ENCODE results near the gene TBC1D10B. TPM values are rescaled to one million over a fixed set of nuclear protein-coding genes. Genes with fewer than 3 reads are reported as not detected.

The TBC1D10B gene
- total and polyA plus RNA-seq, 7 donors, result 14.5 to 38.3 (median 24.6) TPM

- TF ChIP-seq POLR2AphosphoS5 (IDR thresholded peaks at IDR 0.05) (peak; percentile 85 to 93 (median 89)), POLR2A (IDR thresholded peaks at IDR 0.05) (peak in 1 of 2 donors; percentile 27), EP300 (IDR thresholded peaks at IDR 0.05) (peak in 2 of 4 donors; percentile 23 to 30), CTCF (IDR thresholded peaks at IDR 0.05) (no peak)
- Histone ChIP-seq H3K4me3 (peak within 1 kb of the TSS; percentile 59 to 96 (median 81)), H3K36me3 (peaks cover 0 to 67% (median 38%) of the 10 kb centered on the region in 4 donors), H3K9me3 (no peaks in the 10 kb centered on the region), H3K27me3 (no peaks in the 10 kb centered on the region), H3K27ac (peak within 1 kb of the TSS; percentile 93 to 99 (median 96)), H3K4me1 (peaks cover 0 to 58% (median 50%) of the 10 kb centered on the region in 4 donors)
- 0 to 1% methylated on average over 45 of the region's 45 CpGs for WGBS, 2 donors
- intact Hi-C loops (cut with DNase I), result loop anchor here (1.0 kb wide), 1 partner anchor 15 kb away; the partner anchor contains the start of gene TBC1D10B
- DNase-seq, result peak; percentile 99
Measured at GRCh38 chr16:30355144-30355953, 14.9 kb downstream of the TBC1D10B start, which contains the start of gene CD2BP2. CD2BP2 (minus strand) TSS chr16:30355308; CDS start chr16:30354681, 627 bp downstream.

- no peak for TF ChIP-seq POLR2AphosphoS5 (IDR thresholded peaks at IDR 0.05)
- TF ChIP-seq EP300 (IDR thresholded peaks at IDR 0.05), result no peak
- TF ChIP-seq CTCF (IDR thresholded peaks at IDR 0.05), result no peak
- TF ChIP-seq POLR2A (IDR thresholded peaks at IDR 0.05), result no peak
- Histone ChIP-seq H3K27me3 (no peaks in the 10 kb centered on the region), H3K36me3 (peaks cover 0 to 63% (median 35%) of the 10 kb centered on the region in 4 donors), H3K4me3 (peak overlapping the region; percentile 59 to 96 (median 81)), H3K9me3 (no peaks in the 10 kb centered on the region), H3K4me1 (peaks cover 0 to 58% (median 50%) of the 10 kb centered on the region in 4 donors), H3K27ac (peak overlapping the region; percentile 93 to 99 (median 96))
- WGBS, 2 donors, result 1% methylated on average over 36 of the region's 36 CpGs
- no peak for DNase-seq
- intact Hi-C loops (cut with DNase I), result loop anchor here (1.0 kb wide), 1 partner anchor 16 kb away; the partner anchor contains the start of gene TBC1D10B
Measured at GRCh38 chr16:30354423-30355143, 15.7 kb downstream of the TBC1D10B start.

GRCh38 chr16:30353438-30354129, 16.7 kb downstream of the TBC1D10B start:
- TF ChIP-seq CTCF (IDR thresholded peaks at IDR 0.05), result no peak
- TF ChIP-seq EP300 (IDR thresholded peaks at IDR 0.05), result no peak
- TF ChIP-seq POLR2A (IDR thresholded peaks at IDR 0.05), result no peak
- TF ChIP-seq POLR2AphosphoS5 (IDR thresholded peaks at IDR 0.05), result no peak
- no peaks in the 10 kb centered on the region for H3K9me3 ChIP-seq
- H3K4me3 ChIP-seq, result peak overlapping the region in 1 of 4 donors; percentile 91
- H3K27me3 ChIP-seq, result no peaks in the 10 kb centered on the region
- peaks cover 0 to 53% (median 28%) of the 10 kb centered on the region in 4 donors for H3K36me3 ChIP-seq
- H3K4me1 ChIP-seq, result peaks cover 0 to 58% (median 50%) of the 10 kb centered on the region in 4 donors
- H3K27ac ChIP-seq, result peak overlapping the region; percentile 93 to 99 (median 96)
- intact Hi-C loops (cut with DNase I), result loop anchor here (2.0 kb wide), 1 partner anchor 53 kb away; the partner anchor contains the start of gene ZNF771
- DNase-seq, result no peak
- 71 to 88% methylated on average over 23 of the region's 23 CpGs for WGBS, 2 donors

Data from sigmoid colon (tissue), 7 donors.